Prostate gland (tissue), 2 donors: Measurements from ENCODE around the gene FBXL7.

Experiments
- CTCF ChIP-seq, 4 experiments: fragments of 200-600 bp in 2 of 4; fragments of 450-650 bp in 2 of 4; sonication (generic) in 2 of 4; IDR thresholded peaks; 1 replicate in 3 of 4; 2 replicates in 1 of 4; pipeline ENCODE4 v1.5.1; 2016 to 2019; ENCODE audit warnings: antibody characterized with exemption in 4 of 4, mild to moderate bottlenecking in 2 of 4, moderate library complexity in 2 of 4
- POLR2A ChIP-seq: fragments of 450-650 bp; IDR thresholded peaks from one replicate; pipeline ENCODE4 v1.6.1; 2016; ENCODE audit warnings: antibody characterized with exemption, mild to moderate bottlenecking

DNA sequence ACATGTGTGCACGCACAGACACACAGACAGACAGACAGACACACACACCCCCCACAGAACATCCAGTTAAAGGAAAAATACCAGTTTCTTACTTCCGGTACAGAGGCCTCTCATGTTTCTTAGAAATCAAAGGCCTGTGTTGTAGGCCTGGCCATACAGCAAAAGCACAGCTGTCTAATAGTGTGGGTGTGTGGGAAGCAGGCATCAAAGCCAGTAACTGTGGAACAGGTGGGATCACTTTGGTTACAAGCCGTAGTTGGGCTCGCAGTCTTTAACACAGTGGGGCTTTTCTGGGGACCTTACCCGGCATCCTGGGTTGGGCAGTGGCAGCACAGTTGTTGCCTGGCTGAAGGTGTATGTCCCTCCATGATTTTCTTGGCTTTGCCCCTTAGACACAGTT is 55.2 kb downstream of the FBXL7 start:
- TF ChIP-seq CTCF (IDR thresholded peaks at IDR 0.05) = no peak
- no peak for TF ChIP-seq POLR2A
